CD8-positive, alpha-beta memory T cell (primary cell): ENCODE results near the gene GAB2. TPM values are rescaled to one million over a fixed set of nuclear protein-coding genes. Genes with fewer than 3 reads are reported as not detected.

ENCODE experiments used
- CTCF ChIA-PET: fragments of 350-600 bp; sonication (Branson Sonifier 250); formaldehyde crosslinking; loops from one replicate; lab custom pipeline; 2021; ENCODE audit warnings: antibody characterized with exemption; lab: Charles Lee
- POLR2A ChIA-PET: fragments of 350-600 bp; sonication (Branson Sonifier 250); formaldehyde crosslinking; loops from one replicate; lab custom pipeline; 2021; ENCODE audit warnings: antibody characterized with exemption; lab: Charles Lee
- DNase-seq, 5 donors: peaks; one replicate each; pipeline versions ENCODE4 v3.0.0 to v3.0.0-alpha.2; 2020 to 2022; ENCODE audit warnings: mixed read lengths in 1 of 5
- H3K27ac ChIP-seq: one replicate; pipeline ENCODE4 v1.7.0; 2013; ENCODE audit warnings: low read depth, mild to moderate bottlenecking, low read length, moderate library complexity
- H3K27me3 ChIP-seq: 2 replicates; pipeline ENCODE4 v1.7.0; 2013; ENCODE audit warnings: low read length, mild to moderate bottlenecking; ENCODE audit not compliant: insufficient read depth, poor library complexity, severe bottlenecking
- H3K36me3 ChIP-seq: 2 replicates; pipeline ENCODE4 v1.7.0; 2013; ENCODE audit warnings: mild to moderate bottlenecking, low read length, moderate library complexity; ENCODE audit not compliant: insufficient read depth
- H3K4me1 ChIP-seq: 2 replicates; pipeline ENCODE4 v1.7.0; 2013; ENCODE audit warnings: mild to moderate bottlenecking, low read length, moderate library complexity; ENCODE audit not compliant: insufficient read depth
- H3K4me3 ChIP-seq: 2 replicates; pipeline ENCODE4 v1.7.0; 2013; ENCODE audit warnings: mild to moderate bottlenecking, low read length
- H3K9me3 ChIP-seq: 2 replicates; pipeline ENCODE4 v1.7.0; 2013; ENCODE audit warnings: mild to moderate bottlenecking, low read length
- H3K27ac Mint-ChIP-seq, 8 donors: one replicate each; pipeline ENCODE4 v1.8.0; 2020 to 2021; ENCODE audit warnings: mixed read lengths in 8 of 8, mild to moderate bottlenecking in 6 of 8, inconsistent platforms in 3 of 8, moderate library complexity in 3 of 8
- H3K27me3 Mint-ChIP-seq, 2 donors: one replicate each; pipeline ENCODE4 v1.8.0; 2020 to 2021; ENCODE audit warnings: mixed read lengths in 2 of 2, mild to moderate bottlenecking in 1 of 2, moderate library complexity in 1 of 2
- H3K36me3 Mint-ChIP-seq, 3 donors: one replicate each; pipeline ENCODE4 v1.8.0; 2020 to 2021; ENCODE audit warnings: mixed read lengths in 3 of 3, inconsistent platforms in 1 of 3, mild to moderate bottlenecking in 1 of 3
- H3K4me1 Mint-ChIP-seq, 3 donors: one replicate each; pipeline ENCODE4 v1.8.0; 2020 to 2021; ENCODE audit warnings: mixed read lengths in 3 of 3, inconsistent platforms in 1 of 3, mild to moderate bottlenecking in 1 of 3
- H3K4me3 Mint-ChIP-seq, 7 donors: one replicate each; pipeline ENCODE4 v1.8.0; 2020 to 2021; ENCODE audit warnings: mixed read lengths in 7 of 7, mild to moderate bottlenecking in 6 of 7, moderate library complexity in 4 of 7, inconsistent platforms in 2 of 7
- H3K9me3 Mint-ChIP-seq, 5 donors: one replicate each; pipeline ENCODE4 v1.8.0; 2020 to 2022; ENCODE audit warnings: mixed read lengths in 5 of 5, mild to moderate bottlenecking in 3 of 5, moderate library complexity in 2 of 5, inconsistent platforms in 1 of 5
- polyA plus RNA-seq: library from polyadenylated mRNA; unstranded; fragments of 300-500 nt; fragmentation: Illumina TruSeq; gene quantifications from one replicate; pipeline ENCODE4 v1.2.3, GENCODE V29; 2021
- total RNA-seq, 2 experiments: library from RNA; stranded (reverse); gene quantifications; one replicate each; pipeline ENCODE4 v1.2.3, GENCODE V29; 2021

Gene GAB2
- total and polyA plus RNA-seq, 3 experiments from 2014 or later: 2.9 to 4.3 TPM; not detected in 1

DNA sequence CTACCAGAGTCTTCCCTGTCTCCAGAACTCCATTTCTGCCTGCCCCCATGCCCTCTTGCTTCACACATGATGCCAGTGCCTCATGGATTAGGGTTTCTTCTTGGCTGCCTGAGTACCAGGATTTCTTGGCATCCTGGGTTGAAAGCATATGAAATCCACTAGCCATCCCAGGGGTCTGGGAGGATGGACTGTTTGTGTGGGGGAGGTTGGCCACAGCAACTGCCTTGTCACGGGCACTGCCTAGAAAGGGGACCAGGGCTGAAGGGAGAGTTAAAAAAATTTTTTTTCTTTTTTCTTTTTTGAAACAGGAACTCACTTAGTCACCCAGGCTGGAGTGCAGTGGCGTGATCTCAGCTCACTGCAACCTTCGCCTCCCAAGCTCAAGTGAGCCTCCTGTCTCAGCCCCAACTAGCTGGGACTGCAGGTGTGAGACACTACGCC lies 224.7 kb downstream of the GAB2 start:
- Histone ChIP-seq H3K9me3 (no peaks in the 10 kb centered on the region), H3K4me1 (peaks cover 29% of the 10 kb centered on the region), H3K27ac (no peak overlapping the region), H3K4me3 (no peak overlapping the region), H3K27me3 (no peaks in the 10 kb centered on the region), H3K36me3 (no peaks in the 10 kb centered on the region)
- ChIA-PET CTCF (no interaction called here), POLR2A (no interaction called here)
- Mint-ChIP-seq H3K27ac (peak overlapping the region in 7 of 8 donors; percentile 4 to 79 (median 47)), H3K27me3 (peaks cover 0 to 1% of the 10 kb centered on the region in 2 donors), H3K9me3 (no peaks in the 10 kb centered on the region), H3K4me3 (peak overlapping the region in 1 of 7 donors; percentile 63), H3K36me3 (peaks cover 0 to 15% (median 9%) of the 10 kb centered on the region in 3 donors), H3K4me1 (peaks cover 33 to 59% (median 45%) of the 10 kb centered on the region in 3 donors)
- DNase-seq: peak in 1 of 5 donors; percentile 44

DNA sequence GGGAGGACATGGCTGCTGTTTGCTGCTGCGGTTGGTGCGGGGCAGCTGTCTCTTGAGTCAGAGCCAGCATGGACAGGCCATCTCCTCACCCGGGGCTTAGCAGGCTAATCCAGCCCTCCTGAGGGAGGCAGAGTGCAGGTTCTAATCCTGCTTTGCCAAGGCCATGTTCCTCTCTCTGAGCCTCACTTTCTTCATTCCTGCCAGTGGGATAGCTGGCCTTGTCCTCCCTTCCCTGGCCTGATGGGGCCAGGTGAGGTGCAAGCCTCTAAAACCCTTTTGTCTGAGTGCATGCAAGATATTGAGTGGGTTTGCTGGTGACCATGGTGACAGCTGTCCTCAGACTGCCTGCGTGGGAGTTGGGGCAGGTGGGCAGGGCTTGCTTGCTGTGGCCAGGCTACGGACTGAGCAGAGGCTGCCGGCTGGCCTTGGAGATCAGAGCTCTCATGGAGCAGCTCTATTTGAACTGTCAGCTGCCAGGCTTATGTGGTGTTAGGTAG lies 225.3 kb downstream of the GAB2 start:
- POLR2A ChIA-PET: no interaction called here

DNA sequence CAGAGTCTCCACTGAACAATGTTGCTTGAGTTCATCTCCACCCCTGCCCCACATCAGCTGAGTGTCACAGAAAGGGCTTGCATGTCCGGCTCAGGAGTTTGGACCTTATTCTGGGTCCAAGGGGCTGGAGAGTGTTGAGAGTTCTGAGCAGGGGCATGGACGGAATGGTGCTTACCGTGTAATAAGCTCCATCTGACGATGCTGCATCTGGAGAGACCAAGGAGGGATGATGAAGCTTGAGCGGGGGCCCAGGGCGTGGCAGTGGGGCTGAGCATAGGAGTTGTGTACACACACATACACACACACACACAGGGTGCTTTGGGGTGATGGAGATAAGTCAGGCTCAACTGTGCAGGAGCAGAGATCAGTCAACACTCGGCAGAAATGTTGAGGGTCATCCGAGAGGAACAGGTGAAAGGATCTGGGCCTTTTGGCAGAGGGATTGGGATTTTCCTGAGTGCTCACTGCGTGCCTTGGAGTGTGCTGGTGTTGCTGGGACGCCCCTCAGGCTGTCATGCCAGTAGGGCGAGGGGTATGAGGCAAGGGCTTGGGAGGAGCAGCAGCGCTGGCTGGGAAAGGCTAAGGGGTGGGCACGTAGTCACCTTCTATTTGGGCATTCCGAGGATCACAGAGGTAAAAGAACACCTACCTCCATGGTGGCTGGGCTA lies 226.6 kb downstream of the GAB2 start:
- H3K27ac Mint-ChIP-seq: peak overlapping the region in 6 of 8 donors; percentile 50 to 90 (median 78)
- no peaks in the 10 kb centered on the region for H3K36me3 ChIP-seq
- peaks cover 0 to 11% (median 6%) of the 10 kb centered on the region in 3 donors for H3K36me3 Mint-ChIP-seq
- no peaks in the 10 kb centered on the region for H3K9me3 Mint-ChIP-seq
- H3K27ac ChIP-seq: no peak overlapping the region
- H3K4me3 ChIP-seq: no peak overlapping the region
- peaks cover 0 to 1% of the 10 kb centered on the region in 2 donors for H3K27me3 Mint-ChIP-seq
- H3K4me1 Mint-ChIP-seq: peaks cover 39 to 76% (median 62%) of the 10 kb centered on the region in 3 donors
- H3K4me3 Mint-ChIP-seq: peak overlapping the region in 6 of 7 donors; percentile 4 to 100 (median 39)
- no peaks in the 10 kb centered on the region for H3K9me3 ChIP-seq
- POLR2A ChIA-PET: no interaction called here
- no peaks in the 10 kb centered on the region for H3K27me3 ChIP-seq
- DNase-seq: peak in 1 of 5 donors; percentile 40
- peaks cover 38% of the 10 kb centered on the region for H3K4me1 ChIP-seq
- CTCF ChIA-PET: interaction anchor here (2.0 kb wide), 1 partner anchor 12 kb away, joined by 5 read pairs; no protein-coding TSS in a partner anchor

More for the DNA sequence above, 225.3 kb downstream of the GAB2 start:
- Mint-ChIP-seq H3K36me3 (peaks cover 0 to 14% (median 8%) of the 10 kb centered on the region in 3 donors), H3K9me3 (no peaks in the 10 kb centered on the region), H3K27ac (peak overlapping the region in 3 of 8 donors; percentile 4 to 42 (median 5)), H3K4me3 (peak overlapping the region in 1 of 7 donors; percentile 63), H3K27me3 (peaks cover 0 to 1% of the 10 kb centered on the region in 2 donors), H3K4me1 (peaks cover 38 to 65% (median 51%) of the 10 kb centered on the region in 3 donors)
- peaks cover 35% of the 10 kb centered on the region for H3K4me1 ChIP-seq
- H3K4me3 ChIP-seq: no peak overlapping the region
- no peaks in the 10 kb centered on the region for H3K27me3 ChIP-seq
- no peaks in the 10 kb centered on the region for H3K9me3 ChIP-seq
- no peak overlapping the region for H3K27ac ChIP-seq
- DNase-seq: peak in 1 of 5 donors; percentile 27
- H3K36me3 ChIP-seq: no peaks in the 10 kb centered on the region
- CTCF ChIA-PET: no interaction called here

DNA sequence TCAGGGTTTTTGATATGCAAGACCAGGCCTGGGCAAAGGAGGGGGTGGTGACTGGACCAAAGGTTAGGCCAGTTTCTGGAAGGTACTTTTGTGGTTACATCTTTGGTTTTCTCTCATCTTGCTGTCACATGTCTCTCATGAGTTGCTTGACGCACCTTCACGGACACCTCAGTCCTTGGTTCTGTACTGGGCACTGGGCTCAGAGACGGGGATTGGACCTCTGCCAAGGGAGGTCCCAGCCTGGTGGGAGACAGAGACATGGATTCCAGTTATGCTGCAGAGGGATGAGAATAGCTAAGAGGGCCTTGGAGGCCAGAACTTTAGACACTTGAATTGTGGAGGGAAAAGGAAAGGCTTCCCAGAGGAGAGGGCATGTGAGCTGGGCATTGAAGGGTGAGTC lies 227.2 kb downstream of the GAB2 start:
- peaks cover 37 to 76% (median 62%) of the 10 kb centered on the region in 3 donors for H3K4me1 Mint-ChIP-seq
- peaks cover 0 to 1% of the 10 kb centered on the region in 2 donors for H3K27me3 Mint-ChIP-seq
- Histone ChIP-seq H3K4me3 (no peak overlapping the region), H3K9me3 (no peaks in the 10 kb centered on the region), H3K36me3 (no peaks in the 10 kb centered on the region), H3K4me1 (peaks cover 38% of the 10 kb centered on the region), H3K27ac (no peak overlapping the region), H3K27me3 (no peaks in the 10 kb centered on the region)
- ChIA-PET CTCF (interaction anchor here (2.0 kb wide), 1 partner anchor 13 kb away, joined by 5 read pairs; no protein-coding TSS in a partner anchor), POLR2A (interaction anchor here (3.4 kb wide), 1 partner anchor 12 kb away, joined by 12 read pairs; no protein-coding TSS in a partner anchor)
- H3K9me3 Mint-ChIP-seq: no peaks in the 10 kb centered on the region
- peak overlapping the region; percentile 34 to 100 (median 98) for H3K4me3 Mint-ChIP-seq
- peak overlapping the region in 6 of 8 donors; percentile 44 to 99 (median 88) for H3K27ac Mint-ChIP-seq
- peak in 1 of 5 donors; percentile 26 for DNase-seq
- H3K36me3 Mint-ChIP-seq: peaks cover 0 to 10% (median 4%) of the 10 kb centered on the region in 3 donors

DNA sequence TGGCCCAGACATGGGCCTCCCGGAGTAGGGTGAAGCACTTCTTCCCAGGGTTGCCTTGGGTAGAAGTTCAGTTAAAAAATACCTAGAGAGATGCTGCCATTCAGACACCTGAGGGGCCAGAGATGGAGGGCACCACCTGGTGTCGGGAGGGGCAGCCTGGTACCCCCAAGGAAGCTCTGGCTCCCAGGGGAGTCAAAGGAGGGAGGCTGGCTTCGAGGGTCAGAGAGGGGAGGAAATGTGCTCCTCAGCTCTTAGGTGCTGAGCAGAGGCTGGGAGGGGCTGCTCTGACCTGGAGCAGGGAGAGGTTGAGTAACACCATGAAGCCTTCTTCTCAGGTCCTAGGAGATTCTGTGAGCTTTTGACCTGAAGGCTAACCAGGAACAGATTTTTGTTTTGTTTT lies 227.8 kb downstream of the GAB2 start:
- H3K4me1 Mint-ChIP-seq: peaks cover 37 to 75% (median 62%) of the 10 kb centered on the region in 3 donors
- POLR2A ChIA-PET: interaction anchor here (3.4 kb wide), 1 partner anchor 13 kb away, joined by 12 read pairs; no protein-coding TSS in a partner anchor

DNA sequence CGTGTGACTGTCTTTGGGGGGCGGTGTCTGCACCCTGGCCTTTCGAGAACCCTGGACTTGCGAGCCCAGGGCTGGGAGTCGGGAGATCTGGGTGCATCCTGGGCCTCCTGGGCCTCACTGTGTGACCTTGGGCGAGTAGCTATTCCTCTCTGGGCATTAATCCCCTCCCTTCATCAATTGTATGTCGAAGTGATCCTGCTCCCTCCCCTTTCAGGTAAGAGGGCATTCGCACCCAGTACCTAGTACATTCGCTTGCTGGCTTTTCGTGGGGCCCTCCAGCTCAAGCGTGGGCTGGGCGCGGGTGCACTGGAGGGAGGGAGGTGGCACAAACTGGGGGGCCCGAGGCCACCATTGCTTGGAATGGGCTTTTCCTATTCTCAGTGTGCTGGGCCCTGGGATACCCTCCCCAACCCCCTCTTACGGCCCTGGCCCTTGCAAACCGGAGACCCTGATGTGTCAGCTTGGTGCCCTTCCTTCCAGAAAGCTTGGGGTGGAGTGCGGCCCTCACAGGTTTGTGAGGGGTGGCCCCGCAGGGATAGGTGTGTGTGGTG lies 228.4 kb downstream of the GAB2 start:
- H3K27me3 Mint-ChIP-seq: peaks cover 0 to 1% of the 10 kb centered on the region in 2 donors
- Histone ChIP-seq H3K27ac (no peak overlapping the region), H3K27me3 (no peaks in the 10 kb centered on the region), H3K9me3 (no peaks in the 10 kb centered on the region), H3K4me3 (peak overlapping the region; percentile 97), H3K4me1 (peaks cover 38% of the 10 kb centered on the region), H3K36me3 (no peaks in the 10 kb centered on the region)
- H3K36me3 Mint-ChIP-seq: peaks cover 0 to 10% (median 0%) of the 10 kb centered on the region in 3 donors
- CTCF ChIA-PET: interaction anchor here (1.0 to 2.1 kb wide), 4 partner anchors 12 to 111 kb away, joined by 3 to 5 read pairs (median 4); no protein-coding TSS in a partner anchor
- H3K27ac Mint-ChIP-seq: peak overlapping the region; percentile 55 to 100 (median 88)
- no peaks in the 10 kb centered on the region for H3K9me3 Mint-ChIP-seq
- peaks cover 37 to 69% (median 57%) of the 10 kb centered on the region in 3 donors for H3K4me1 Mint-ChIP-seq
- DNase-seq: peak in 1 of 5 donors; percentile 39
- POLR2A ChIA-PET: interaction anchor here (1.1 to 3.4 kb wide), 3 partner anchors 13 to 50 kb away, joined by 3 to 12 read pairs (median 7); partner anchors contain the start of gene ALG8
- peak overlapping the region; percentile 96 to 100 (median 99) for H3K4me3 Mint-ChIP-seq

More for the DNA sequence above, 227.8 kb downstream of the GAB2 start:
- Histone ChIP-seq H3K9me3 (no peaks in the 10 kb centered on the region), H3K4me1 (peaks cover 38% of the 10 kb centered on the region), H3K4me3 (peak overlapping the region; percentile 97), H3K27ac (no peak overlapping the region), H3K27me3 (no peaks in the 10 kb centered on the region), H3K36me3 (no peaks in the 10 kb centered on the region)
- Mint-ChIP-seq H3K27ac (peak overlapping the region; percentile 55 to 99 (median 88)), H3K4me3 (peak overlapping the region; percentile 96 to 100 (median 99)), H3K27me3 (peaks cover 0 to 1% of the 10 kb centered on the region in 2 donors), H3K9me3 (no peaks in the 10 kb centered on the region), H3K36me3 (peaks cover 0 to 10% (median 4%) of the 10 kb centered on the region in 3 donors)
- CTCF ChIA-PET: interaction anchor here (1.1 to 2.1 kb wide), 3 partner anchors 11 to 112 kb away, joined by 3 to 5 read pairs (median 4); no protein-coding TSS in a partner anchor
- peak in 1 of 5 donors; percentile 26 for DNase-seq
